Spleen (tissue), 7 donors: ENCODE data around the gene NHLRC4.

Source experiments
- CTCF ChIP-seq, 11 experiments: fragments of 200-600 bp in 7 of 11; fragments of 450-650 bp in 4 of 11; sonication (generic) in 4 of 11; IDR thresholded peaks in 8 of 11; conservative IDR thresholded peaks in 3 of 11; 1 replicate in 7 of 11; 2 replicates in 4 of 11; pipeline versions ENCODE4 v1.4.0 to v1.8.0; 2016 to 2021; ENCODE audit warnings: antibody characterized with exemption in 11 of 11, inconsistent platforms in 4 of 11, mild to moderate bottlenecking in 1 of 11
- POLR2AphosphoS5 ChIP-seq, 3 donors: sonication (generic); formaldehyde crosslinking; IDR thresholded peaks; one replicate each; pipeline ENCODE4 v1.5.1; 2017; ENCODE audit warnings: antibody characterized with exemption in 3 of 3
- donor health status: DM: no; HTN: no; CAD: no; lungs with moderate emphysema.
- donor health status: DM: no; HTN: no; CAD: no.
- donor health status: DM: no; HTN: no; CAD: no.

- TF ChIP-seq CTCF (IDR thresholded peaks at IDR 0.05 in 8 of 11, conservative IDR thresholded peaks at IDR 0.05 in 3 of 11) (no peak), POLR2AphosphoS5 (IDR thresholded peaks at IDR 0.05) (no peak)
These were observed 15.6 kb upstream of the NHLRC4 start for GRCh38 chr16:551210-551609.
